HepG2 (cell line): ENCODE measurements around the gene CCDC3.

Experiments
- RXRA ChIP-seq: sonication (generic); formaldehyde crosslinking; IDR thresholded peaks from 2 replicates; pipeline ENCODE4 v1.5.1; 2020; ENCODE audit warnings: missing genetic modification reagents
- TP53 ChIP-seq: sonication (generic); formaldehyde crosslinking; conservative IDR thresholded peaks from 2 replicates; pipeline ENCODE4 v1.4.0; 2020; ENCODE audit warnings: missing genetic modification reagents
- ZNF749 ChIP-seq: sonication (generic); formaldehyde crosslinking; IDR thresholded peaks from 2 replicates; pipeline ENCODE4 v1.8.0; 2022; ENCODE audit warnings: mild to moderate bottlenecking, missing genetic modification reagents, moderate library complexity, borderline replicate concordance
- TF ChIP-seq, protein P1 (sequence below): sonication (generic); formaldehyde crosslinking; IDR thresholded peaks from 2 replicates; pipeline ENCODE4 v1.5.1; 2020; ENCODE audit warnings: mild to moderate bottlenecking, missing genetic modification reagents
- TF ChIP-seq, protein P2 (sequence below): sonication (generic); formaldehyde crosslinking; IDR thresholded peaks from 2 replicates; pipeline ENCODE4 v1.4.0; 2020; ENCODE audit warnings: mild to moderate bottlenecking, missing genetic modification reagents
- TF ChIP-seq, protein P3 (sequence below): sonication (generic); formaldehyde crosslinking; IDR thresholded peaks from 2 replicates; pipeline ENCODE4 v1.5.0; 2020; ENCODE audit warnings: mild to moderate bottlenecking, missing genetic modification reagents, moderate library complexity
- TF ChIP-seq, protein P4 (sequence below): sonication (generic); formaldehyde crosslinking; IDR thresholded peaks from 2 replicates; pipeline ENCODE4 v1.4.0; 2020; ENCODE audit warnings: missing genetic modification reagents
- TF ChIP-seq, protein P5 (sequence below): IDR thresholded peaks from 2 replicates; pipeline ENCODE4 v1.6.1; 2012; ENCODE audit warnings: inconsistent platforms

DNA sequence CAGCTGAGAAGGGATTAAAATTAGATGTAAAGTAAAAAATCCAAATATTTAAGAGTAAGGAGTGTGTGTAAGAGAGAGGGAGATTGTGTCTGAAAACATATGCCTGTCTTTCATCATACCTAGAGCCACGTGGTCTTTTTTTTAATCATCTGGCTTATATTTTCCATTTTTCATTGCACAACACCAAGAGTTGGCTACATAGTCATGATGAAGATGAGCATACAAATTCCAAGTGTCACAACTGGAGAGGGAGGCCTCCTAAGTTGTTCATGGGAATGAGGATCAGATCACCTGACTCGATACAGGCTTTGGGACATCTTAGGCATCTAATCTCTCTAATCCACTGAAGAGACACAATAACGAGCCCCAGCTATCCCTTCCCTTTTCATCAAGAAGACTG lies 47.2 kb upstream of the CCDC3 start:
- TF ChIP-seq TP53: no peak
- TF ChIP-seq, protein P1, sequence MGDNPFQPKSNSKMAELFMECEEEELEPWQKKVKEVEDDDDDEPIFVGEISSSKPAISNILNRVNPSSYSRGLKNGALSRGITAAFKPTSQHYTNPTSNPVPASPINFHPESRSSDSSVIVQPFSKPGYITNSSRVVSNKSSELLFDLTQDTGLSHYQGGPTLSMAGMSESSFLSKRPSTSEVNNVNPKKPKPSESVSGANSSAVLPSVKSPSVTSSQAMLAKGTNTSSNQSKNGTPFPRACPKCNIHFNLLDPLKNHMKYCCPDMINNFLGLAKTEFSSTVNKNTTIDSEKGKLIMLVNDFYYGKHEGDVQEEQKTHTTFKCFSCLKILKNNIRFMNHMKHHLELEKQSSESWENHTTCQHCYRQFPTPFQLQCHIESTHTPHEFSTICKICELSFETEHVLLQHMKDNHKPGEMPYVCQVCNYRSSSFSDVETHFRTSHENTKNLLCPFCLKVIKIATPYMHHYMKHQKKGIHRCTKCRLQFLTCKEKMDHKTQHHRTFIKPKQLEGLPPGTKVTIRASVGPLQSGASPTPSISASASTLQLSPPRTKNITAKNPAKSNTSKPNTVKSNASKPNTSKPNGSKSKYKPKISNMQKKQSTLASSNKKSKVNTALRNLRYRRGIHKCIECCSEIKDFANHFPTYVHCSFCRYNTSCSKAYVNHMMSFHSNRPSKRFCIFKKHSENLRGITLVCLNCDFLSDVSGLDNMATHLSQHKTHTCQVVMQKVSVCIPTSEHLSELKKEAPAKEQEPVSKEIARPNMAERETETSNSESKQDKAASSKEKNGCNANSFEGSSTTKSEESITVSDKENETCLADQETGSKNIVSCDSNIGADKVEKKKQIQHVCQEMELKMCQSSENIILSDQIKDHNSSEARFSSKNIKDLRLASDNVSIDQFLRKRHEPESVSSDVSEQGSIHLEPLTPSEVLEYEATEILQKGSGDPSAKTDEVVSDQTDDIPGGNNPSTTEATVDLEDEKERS: no peak
- TF ChIP-seq, protein P2, sequence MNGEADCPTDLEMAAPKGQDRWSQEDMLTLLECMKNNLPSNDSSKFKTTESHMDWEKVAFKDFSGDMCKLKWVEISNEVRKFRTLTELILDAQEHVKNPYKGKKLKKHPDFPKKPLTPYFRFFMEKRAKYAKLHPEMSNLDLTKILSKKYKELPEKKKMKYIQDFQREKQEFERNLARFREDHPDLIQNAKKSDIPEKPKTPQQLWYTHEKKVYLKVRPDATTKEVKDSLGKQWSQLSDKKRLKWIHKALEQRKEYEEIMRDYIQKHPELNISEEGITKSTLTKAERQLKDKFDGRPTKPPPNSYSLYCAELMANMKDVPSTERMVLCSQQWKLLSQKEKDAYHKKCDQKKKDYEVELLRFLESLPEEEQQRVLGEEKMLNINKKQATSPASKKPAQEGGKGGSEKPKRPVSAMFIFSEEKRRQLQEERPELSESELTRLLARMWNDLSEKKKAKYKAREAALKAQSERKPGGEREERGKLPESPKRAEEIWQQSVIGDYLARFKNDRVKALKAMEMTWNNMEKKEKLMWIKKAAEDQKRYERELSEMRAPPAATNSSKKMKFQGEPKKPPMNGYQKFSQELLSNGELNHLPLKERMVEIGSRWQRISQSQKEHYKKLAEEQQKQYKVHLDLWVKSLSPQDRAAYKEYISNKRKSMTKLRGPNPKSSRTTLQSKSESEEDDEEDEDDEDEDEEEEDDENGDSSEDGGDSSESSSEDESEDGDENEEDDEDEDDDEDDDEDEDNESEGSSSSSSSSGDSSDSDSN (CRISPR knock-in tag): no peak
- no peak for TF ChIP-seq ZNF749
- TF ChIP-seq, protein P3, sequence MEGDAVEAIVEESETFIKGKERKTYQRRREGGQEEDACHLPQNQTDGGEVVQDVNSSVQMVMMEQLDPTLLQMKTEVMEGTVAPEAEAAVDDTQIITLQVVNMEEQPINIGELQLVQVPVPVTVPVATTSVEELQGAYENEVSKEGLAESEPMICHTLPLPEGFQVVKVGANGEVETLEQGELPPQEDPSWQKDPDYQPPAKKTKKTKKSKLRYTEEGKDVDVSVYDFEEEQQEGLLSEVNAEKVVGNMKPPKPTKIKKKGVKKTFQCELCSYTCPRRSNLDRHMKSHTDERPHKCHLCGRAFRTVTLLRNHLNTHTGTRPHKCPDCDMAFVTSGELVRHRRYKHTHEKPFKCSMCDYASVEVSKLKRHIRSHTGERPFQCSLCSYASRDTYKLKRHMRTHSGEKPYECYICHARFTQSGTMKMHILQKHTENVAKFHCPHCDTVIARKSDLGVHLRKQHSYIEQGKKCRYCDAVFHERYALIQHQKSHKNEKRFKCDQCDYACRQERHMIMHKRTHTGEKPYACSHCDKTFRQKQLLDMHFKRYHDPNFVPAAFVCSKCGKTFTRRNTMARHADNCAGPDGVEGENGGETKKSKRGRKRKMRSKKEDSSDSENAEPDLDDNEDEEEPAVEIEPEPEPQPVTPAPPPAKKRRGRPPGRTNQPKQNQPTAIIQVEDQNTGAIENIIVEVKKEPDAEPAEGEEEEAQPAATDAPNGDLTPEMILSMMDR (CRISPR knock-in tag): no peak
- TF ChIP-seq, protein P4, sequence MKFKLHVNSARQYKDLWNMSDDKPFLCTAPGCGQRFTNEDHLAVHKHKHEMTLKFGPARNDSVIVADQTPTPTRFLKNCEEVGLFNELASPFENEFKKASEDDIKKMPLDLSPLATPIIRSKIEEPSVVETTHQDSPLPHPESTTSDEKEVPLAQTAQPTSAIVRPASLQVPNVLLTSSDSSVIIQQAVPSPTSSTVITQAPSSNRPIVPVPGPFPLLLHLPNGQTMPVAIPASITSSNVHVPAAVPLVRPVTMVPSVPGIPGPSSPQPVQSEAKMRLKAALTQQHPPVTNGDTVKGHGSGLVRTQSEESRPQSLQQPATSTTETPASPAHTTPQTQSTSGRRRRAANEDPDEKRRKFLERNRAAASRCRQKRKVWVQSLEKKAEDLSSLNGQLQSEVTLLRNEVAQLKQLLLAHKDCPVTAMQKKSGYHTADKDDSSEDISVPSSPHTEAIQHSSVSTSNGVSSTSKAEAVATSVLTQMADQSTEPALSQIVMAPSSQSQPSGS (CRISPR knock-in tag): no peak
- TF ChIP-seq, protein P5, sequence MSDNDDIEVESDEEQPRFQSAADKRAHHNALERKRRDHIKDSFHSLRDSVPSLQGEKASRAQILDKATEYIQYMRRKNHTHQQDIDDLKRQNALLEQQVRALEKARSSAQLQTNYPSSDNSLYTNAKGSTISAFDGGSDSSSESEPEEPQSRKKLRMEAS: no peak
- TF ChIP-seq RXRA (CRISPR knock-in tag): no peak
